Stomach (tissue), 9 donors: Measurements from ENCODE around the gene UTP4. TPM values are rescaled to one million over a fixed set of nuclear protein-coding genes. Genes with fewer than 3 reads are reported as not detected.
A peak's percentile ranks its signal among the peaks of the same experiment; 100 is the strongest.

Source experiments
- DNase-seq, 2 donors: peaks; one replicate each; pipeline versions ENCODE4 v3.0.0 to v3.0.0-alpha.2; 2013 to 2019
- H3K27ac ChIP-seq, 5 donors: fragments of 200-600 bp in 4 of 5; sonication (generic) in 4 of 5; one replicate each; pipeline ENCODE4 v1.5.1; 2013 to 2019; ENCODE audit warnings: mild to moderate bottlenecking in 1 of 5, moderate library complexity in 1 of 5
- H3K27me3 ChIP-seq, 3 donors: fragments of 200-600 bp; sonication (generic); one replicate each; pipeline ENCODE4 v1.5.1; 2017 to 2019; ENCODE audit warnings: mixed run types in 1 of 3
- H3K36me3 ChIP-seq, 4 donors: fragments of 200-600 bp; sonication (generic); 1 replicate in 3 of 4; 2 replicates in 1 of 4; pipeline ENCODE4 v1.5.1; 2016 to 2019
- H3K4me1 ChIP-seq, 4 donors: fragments of 200-600 bp; sonication (generic); one replicate each; pipeline ENCODE4 v1.5.1; 2016 to 2019
- H3K4me3 ChIP-seq, 4 donors: fragments of 200-600 bp; sonication (generic) in 3 of 4; one replicate each; pipeline ENCODE4 v1.5.1; 2016 to 2019; ENCODE audit warnings: mild to moderate bottlenecking in 1 of 4
- H3K9me3 ChIP-seq, 4 donors: fragments of 200-600 bp; sonication (generic); one replicate each; pipeline ENCODE4 v1.5.1; 2016 to 2019
- EP300 ChIP-seq: sonication (generic); formaldehyde crosslinking; IDR thresholded peaks from one replicate; pipeline ENCODE4 v1.6.1; 2017; ENCODE audit warnings: antibody characterized with exemption
- POLR2A ChIP-seq, 4 donors: fragments of 450-650 bp; IDR thresholded peaks; one replicate each; pipeline ENCODE4 v1.6.1; 2016; ENCODE audit warnings: antibody characterized with exemption in 4 of 4, control low read depth in 2 of 4, mild to moderate bottlenecking in 1 of 4, moderate library complexity in 1 of 4
- POLR2AphosphoS5 ChIP-seq, 3 donors: sonication (generic); formaldehyde crosslinking; IDR thresholded peaks; one replicate each; pipeline ENCODE4 v1.6.1; 2016; ENCODE audit warnings: antibody characterized with exemption in 3 of 3
- WGBS, 5 donors: extraction: QIAGEN DNeasy Blood & Tissue Kit in 3 of 5; methylation state at CpG; one replicate each; pipeline versions ENCODE4 v1.1.5 to v1.1.7; 2013 to 2018; 5-methylcytosine and 5-hydroxymethylcytosine counted together
- intact Hi-C: fragments of 100-400 bp; cut with DNase I; formaldehyde crosslinking; loops from one replicate; pipeline ENCODE4 v1.15.1; 2023; ENCODE audit warnings: low total_unique reads
- polyA plus RNA-seq, 3 donors: library from polyadenylated mRNA; stranded (reverse); fragments of 200-250 nt; gene quantifications; one replicate each; pipeline ENCODE4 v1.2.3, GENCODE V29; 2013
- total RNA-seq, 5 donors: library from RNA; depleted of rRNA; stranded (reverse); fragments of >200 nt; gene quantifications; one replicate each; pipeline versions ENCODE4 v1.1.0 to v1.2.3, GENCODE V29; 2014 to 2016
- TF ChIP-seq, protein P1 (sequence below), 7 experiments: fragments of 450-650 bp in 4 of 7; fragments of 200-600 bp in 3 of 7; sonication (generic) in 3 of 7; IDR thresholded peaks; one replicate each; pipeline ENCODE4 v1.5.1; 2016 to 2019; ENCODE audit warnings: antibody characterized with exemption in 7 of 7, control low read depth in 2 of 7, mild to moderate bottlenecking in 1 of 7
- donor health status: healthy with polysubstance abuse.
- donor health status: Bipolar disorder and iron deficiency.
- donor health status: healthy.

Gene UTP4
- total and polyA plus RNA-seq, 8 donors: 8.1 to 68.8 (median 30.9) TPM

DNA sequence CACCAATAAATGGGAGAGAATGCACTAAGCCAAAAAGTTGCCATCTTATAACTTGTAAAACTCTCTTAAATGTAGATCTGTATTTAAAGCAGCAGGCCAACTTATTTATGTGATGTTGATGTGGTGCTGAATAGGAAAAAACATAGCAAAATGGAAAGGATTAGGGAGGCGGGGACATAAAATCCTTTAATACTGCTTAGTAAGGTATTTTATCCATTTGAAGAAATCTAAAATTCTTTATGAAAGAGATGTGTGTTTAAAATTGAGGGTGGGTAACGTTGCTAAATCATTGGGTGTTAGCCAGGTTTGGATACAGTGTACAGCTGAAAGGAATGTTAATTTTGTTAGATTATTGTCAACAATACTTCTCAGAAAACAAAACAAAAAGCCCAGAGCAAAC lies 68.8 kb downstream of the UTP4 start:
- TF ChIP-seq, protein P1, sequence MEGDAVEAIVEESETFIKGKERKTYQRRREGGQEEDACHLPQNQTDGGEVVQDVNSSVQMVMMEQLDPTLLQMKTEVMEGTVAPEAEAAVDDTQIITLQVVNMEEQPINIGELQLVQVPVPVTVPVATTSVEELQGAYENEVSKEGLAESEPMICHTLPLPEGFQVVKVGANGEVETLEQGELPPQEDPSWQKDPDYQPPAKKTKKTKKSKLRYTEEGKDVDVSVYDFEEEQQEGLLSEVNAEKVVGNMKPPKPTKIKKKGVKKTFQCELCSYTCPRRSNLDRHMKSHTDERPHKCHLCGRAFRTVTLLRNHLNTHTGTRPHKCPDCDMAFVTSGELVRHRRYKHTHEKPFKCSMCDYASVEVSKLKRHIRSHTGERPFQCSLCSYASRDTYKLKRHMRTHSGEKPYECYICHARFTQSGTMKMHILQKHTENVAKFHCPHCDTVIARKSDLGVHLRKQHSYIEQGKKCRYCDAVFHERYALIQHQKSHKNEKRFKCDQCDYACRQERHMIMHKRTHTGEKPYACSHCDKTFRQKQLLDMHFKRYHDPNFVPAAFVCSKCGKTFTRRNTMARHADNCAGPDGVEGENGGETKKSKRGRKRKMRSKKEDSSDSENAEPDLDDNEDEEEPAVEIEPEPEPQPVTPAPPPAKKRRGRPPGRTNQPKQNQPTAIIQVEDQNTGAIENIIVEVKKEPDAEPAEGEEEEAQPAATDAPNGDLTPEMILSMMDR (IDR thresholded peaks at IDR 0.05): no peak
- no peak for TF ChIP-seq POLR2AphosphoS5 (IDR thresholded peaks at IDR 0.05)
- TF ChIP-seq EP300: no peak
- TF ChIP-seq POLR2A (IDR thresholded peaks at IDR 0.05): no peak
- H3K27me3 ChIP-seq: no peaks in the 10 kb centered on the region
- DNase-seq: no peak
- peaks cover 13 to 76% (median 42%) of the 10 kb centered on the region in 4 donors for H3K4me1 ChIP-seq
- no peaks in the 10 kb centered on the region for H3K36me3 ChIP-seq
- H3K4me3 ChIP-seq: no peak overlapping the region
- 44 to 62% (median 56%) methylated on average over 2 of the region's 2 CpGs for WGBS, 5 donors
- H3K27ac ChIP-seq: peak overlapping the region in 1 of 5 donors; percentile 35
- intact Hi-C loops: no loop called here
- H3K9me3 ChIP-seq: no peaks in the 10 kb centered on the region

DNA sequence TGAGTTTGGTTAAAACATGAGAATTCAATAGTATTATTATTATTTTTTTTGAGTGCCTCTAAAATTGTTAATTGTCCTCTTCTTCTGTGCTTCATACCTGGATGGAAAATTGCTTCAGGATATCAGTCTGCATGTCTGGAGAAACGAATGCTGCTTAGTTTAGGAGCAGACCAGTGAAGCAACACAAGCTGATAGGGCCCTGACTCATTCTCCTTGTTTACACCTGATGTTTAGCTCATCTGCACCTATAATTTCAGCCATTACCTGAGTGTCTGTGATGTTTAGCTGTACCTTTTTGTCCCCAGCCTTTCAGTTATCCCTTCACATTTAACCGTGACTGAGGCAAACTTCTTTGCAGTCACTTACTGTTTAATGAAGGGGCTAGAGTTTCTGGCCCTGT lies 69.3 kb downstream of the UTP4 start:
- no peaks in the 10 kb centered on the region for H3K36me3 ChIP-seq
- peaks cover 13 to 71% (median 40%) of the 10 kb centered on the region in 4 donors for H3K4me1 ChIP-seq
- peak overlapping the region in 1 of 5 donors; percentile 35 for H3K27ac ChIP-seq
- TF ChIP-seq POLR2AphosphoS5 (IDR thresholded peaks at IDR 0.05): no peak
- no peak for TF ChIP-seq EP300
- TF ChIP-seq, protein P1 (IDR thresholded peaks at IDR 0.05): no peak
- TF ChIP-seq POLR2A (IDR thresholded peaks at IDR 0.05): no peak
- DNase-seq: no peak
- no peak overlapping the region for H3K4me3 ChIP-seq
- no peaks in the 10 kb centered on the region for H3K27me3 ChIP-seq
- intact Hi-C loops: no loop called here
- H3K9me3 ChIP-seq: no peaks in the 10 kb centered on the region
- 33 to 55% (median 44%) methylated on average over 2 of the region's 2 CpGs for WGBS, 5 donors

DNA sequence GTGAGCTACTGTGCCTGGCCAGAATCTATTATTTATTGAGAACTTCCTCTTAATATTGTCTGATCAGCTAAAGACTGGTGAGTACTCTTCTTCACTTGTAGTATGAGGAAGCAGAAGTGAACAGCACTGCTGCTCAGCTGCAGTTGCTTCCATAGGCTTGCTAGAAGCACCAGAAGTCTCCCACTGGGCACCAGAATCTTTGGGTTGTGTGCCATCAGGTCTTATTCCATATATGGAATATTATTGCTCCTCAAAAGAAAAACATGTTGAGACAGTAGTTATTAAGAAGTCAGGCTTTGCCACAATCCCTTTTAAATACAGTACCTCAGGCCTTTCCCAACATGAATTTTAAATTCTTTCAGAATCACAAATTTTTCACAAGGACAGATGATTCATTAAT lies 71.7 kb downstream of the UTP4 start:
- no peaks in the 10 kb centered on the region for H3K27me3 ChIP-seq
- H3K9me3 ChIP-seq: no peaks in the 10 kb centered on the region
- intact Hi-C loops: no loop called here
- peak overlapping the region in 3 of 5 donors; percentile 26 to 61 (median 45) for H3K27ac ChIP-seq
- TF ChIP-seq POLR2A (IDR thresholded peaks at IDR 0.05) (no peak), POLR2AphosphoS5 (IDR thresholded peaks at IDR 0.05) (no peak), EP300 (no peak)
- TF ChIP-seq, protein P1 (IDR thresholded peaks at IDR 0.05): no peak
- H3K4me1 ChIP-seq: peaks cover 13 to 48% (median 32%) of the 10 kb centered on the region in 4 donors
- no peaks in the 10 kb centered on the region for H3K36me3 ChIP-seq
- H3K4me3 ChIP-seq: no peak overlapping the region
- no peak for DNase-seq

DNA sequence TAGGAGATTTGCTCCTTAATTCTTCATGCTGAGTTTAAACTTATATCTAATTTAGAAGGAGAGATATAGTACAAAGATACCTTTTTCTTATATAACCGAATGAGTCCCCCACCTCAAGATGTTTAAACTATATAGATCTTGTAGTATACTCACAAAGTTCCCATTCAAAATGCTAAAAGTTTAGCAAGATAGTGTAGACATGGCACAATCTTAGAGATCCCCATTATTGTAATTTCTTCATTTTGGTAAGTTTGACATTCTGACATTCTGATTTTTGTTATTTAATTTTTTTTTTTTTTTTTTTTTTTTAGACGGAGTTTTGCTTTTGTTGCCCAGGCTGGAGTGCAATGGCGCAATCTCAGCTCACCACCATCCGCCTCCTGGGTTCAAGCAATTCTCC lies 77.3 kb downstream of the UTP4 start:
- H3K4me1 ChIP-seq: peaks cover 6 to 24% (median 17%) of the 10 kb centered on the region in 4 donors
- no peak overlapping the region for H3K27ac ChIP-seq
- H3K36me3 ChIP-seq: no peaks in the 10 kb centered on the region
- WGBS, 5 donors: 90 to 97% (median 95%) methylated on average over 4 of the region's 4 CpGs
- no peaks in the 10 kb centered on the region for H3K9me3 ChIP-seq
- TF ChIP-seq, protein P1 (IDR thresholded peaks at IDR 0.05): no peak
- H3K4me3 ChIP-seq: no peak overlapping the region
- no peaks in the 10 kb centered on the region for H3K27me3 ChIP-seq
- intact Hi-C loops: no loop called here
- no peak for DNase-seq
